SK-N-SH treated with all-trans-retinoic acid at 6 μM for 48 hours (cell line): Measurements from ENCODE around the gene GDF11.

Source experiments
- ARNTL ChIP-seq: fragments of 450-650 bp; formaldehyde crosslinking; IDR thresholded peaks from 2 replicates; pipeline ENCODE4 v1.5.0; 2020; ENCODE audit warnings: low read depth, mild to moderate bottlenecking, moderate library complexity, borderline replicate concordance
- BACH2 ChIP-seq: fragments of 250-450 bp; sonication (Bioruptor Pico); IDR thresholded peaks from 2 replicates; pipeline ENCODE4 v1.9.0; 2021; ENCODE audit warnings: mild to moderate bottlenecking, borderline replicate concordance
- CSDC2 ChIP-seq: fragments of 250-450 bp; sonication (Bioruptor Pico); IDR thresholded peaks from 2 replicates; pipeline ENCODE4 v1.5.0; 2020; ENCODE audit warnings: mild to moderate bottlenecking, moderate library complexity
- GLIS3 ChIP-seq: fragments of 250-450 bp; sonication (Bioruptor Pico); IDR thresholded peaks from 2 replicates; pipeline ENCODE4 v1.5.0; 2020; ENCODE audit warnings: mild to moderate bottlenecking, moderate library complexity
- ISL1 ChIP-seq: fragments of 250-450 bp; sonication (Bioruptor Pico); IDR thresholded peaks from 2 replicates; pipeline ENCODE4 v2.1.2; 2022; ENCODE audit warnings: mild to moderate bottlenecking, moderate library complexity
- OSR1 ChIP-seq: fragments of 250-450 bp; sonication (Bioruptor Pico); IDR thresholded peaks from 2 replicates; pipeline ENCODE4 v1.8.0; 2022; ENCODE audit warnings: moderate library complexity, mild to moderate bottlenecking, inconsistent platforms
- PATZ1 ChIP-seq: fragments of 250-450 bp; sonication (Bioruptor Pico); IDR thresholded peaks from 2 replicates; pipeline ENCODE4 v1.8.0; 2020; ENCODE audit warnings: mild to moderate bottlenecking, moderate library complexity, borderline replicate concordance
- POU6F1 ChIP-seq: fragments of 250-450 bp; sonication (Bioruptor Pico); IDR thresholded peaks from 2 replicates; pipeline ENCODE4 v1.8.0; 2021; ENCODE audit warnings: low read depth, mild to moderate bottlenecking, moderate library complexity, borderline replicate concordance
- RARB ChIP-seq: fragments of 250-450 bp; sonication (Bioruptor Pico); IDR thresholded peaks from 2 replicates; pipeline ENCODE4 v1.8.0; 2021; ENCODE audit warnings: mild to moderate bottlenecking, moderate library complexity
- SNAI2 ChIP-seq: fragments of 250-450 bp; sonication (Bioruptor Pico); IDR thresholded peaks from 2 replicates; pipeline ENCODE4 v1.5.0; 2020; ENCODE audit warnings: mild to moderate bottlenecking, moderate library complexity
- TOX ChIP-seq: fragments of 250-450 bp; sonication (Bioruptor Pico); IDR thresholded peaks from 2 replicates; pipeline ENCODE4 v1.8.0; 2021; ENCODE audit warnings: mild to moderate bottlenecking, moderate library complexity, borderline replicate concordance
- TSHZ2 ChIP-seq: fragments of 250-450 bp; sonication (Bioruptor Pico); IDR thresholded peaks from 2 replicates; pipeline ENCODE4 v1.5.0; 2020; ENCODE audit warnings: mild to moderate bottlenecking, moderate library complexity
- ZC3H10 ChIP-seq: fragments of 250-450 bp; sonication (Bioruptor Pico); IDR thresholded peaks from 2 replicates; pipeline ENCODE4 v1.5.1; 2021; ENCODE audit warnings: mild to moderate bottlenecking, moderate library complexity
- ZNF565 ChIP-seq: fragments of 450-650 bp; formaldehyde crosslinking; conservative IDR thresholded peaks from 2 replicates; pipeline ENCODE4 v1.5.0; 2020; ENCODE audit warnings: low read depth, mild to moderate bottlenecking, moderate library complexity

GRCh38 chr12:55703901-55704761 lies 38.8 kb upstream of the GDF11 start:
- TF ChIP-seq TSHZ2 (CRISPR knock-in tag): no peak
- no peak for TF ChIP-seq PATZ1 (CRISPR knock-in tag)
- no peak for TF ChIP-seq ZNF565 (CRISPR knock-in tag)
- TF ChIP-seq OSR1 (CRISPR knock-in tag): no peak
- TF ChIP-seq RARB (CRISPR knock-in tag): no peak
- no peak for TF ChIP-seq ZC3H10 (CRISPR knock-in tag)
- TF ChIP-seq ARNTL (CRISPR knock-in tag): no peak
- TF ChIP-seq ISL1 (CRISPR knock-in tag): no peak
- TF ChIP-seq POU6F1 (CRISPR knock-in tag): no peak
- TF ChIP-seq GLIS3 (CRISPR knock-in tag): no peak
- no peak for TF ChIP-seq SNAI2 (CRISPR knock-in tag)
- no peak for TF ChIP-seq BACH2 (CRISPR knock-in tag)
- TF ChIP-seq CSDC2: no peak
- no peak for TF ChIP-seq TOX (CRISPR knock-in tag)
